Measurements from ENCODE around the gene ASB5.

Gene ASB5

GRCh38 chr4:176261018-176261417 is 8.0 kb downstream of the ASB5 start:
- Histone ChIP-seq H2AFZ (ENCODE audit: low read length, unreplicated experiment) (no peak overlapping the region), H3K4me3 (ENCODE audit: low read depth, low read length) (no peak overlapping the region), H3K27ac (ENCODE audit: low read depth, low read length) (no peak overlapping the region), H3K4me1 (ENCODE audit: control insufficient read depth, insufficient read depth, low read length, unreplicated experiment) (peaks cover 25% of the 10 kb centered on the region), H3K79me2 (ENCODE audit: control insufficient read depth, insufficient read depth, low read length, unreplicated experiment) (no peaks in the 10 kb centered on the region), H3K36me3 (ENCODE audit: insufficient read depth, low read length) (no peaks in the 10 kb centered on the region), H3K27me3 (ENCODE audit: insufficient read depth, low read length) (no peaks in the 10 kb centered on the region)

GRCh38 chr4:176259330-176260090 is 9.5 kb downstream of the ASB5 start:
- Histone ChIP-seq H3K36me3 (ENCODE audit: insufficient read depth, low read length) (no peaks in the 10 kb centered on the region), H3K27ac (ENCODE audit: low read depth, low read length) (peak overlapping the region; percentile 39), H3K4me1 (ENCODE audit: control insufficient read depth, insufficient read depth, low read length, unreplicated experiment) (peaks cover 25% of the 10 kb centered on the region), H3K27me3 (ENCODE audit: insufficient read depth, low read length) (no peaks in the 10 kb centered on the region), H3K4me3 (ENCODE audit: low read depth, low read length) (no peak overlapping the region), H2AFZ (ENCODE audit: low read length, unreplicated experiment) (peak overlapping the region; percentile 6), H3K79me2 (ENCODE audit: control insufficient read depth, insufficient read depth, low read length, unreplicated experiment) (no peaks in the 10 kb centered on the region)

- no peak overlapping the region for H3K27ac ChIP-seq (ENCODE audit: low read depth, low read length)
- H3K4me3 ChIP-seq (ENCODE audit: low read depth, low read length): no peak overlapping the region
- H3K36me3 ChIP-seq (ENCODE audit: insufficient read depth, low read length): no peaks in the 10 kb centered on the region
- H3K4me1 ChIP-seq (ENCODE audit: control insufficient read depth, insufficient read depth, low read length, unreplicated experiment): peaks cover 25% of the 10 kb centered on the region
- no peaks in the 10 kb centered on the region for H3K79me2 ChIP-seq (ENCODE audit: control insufficient read depth, insufficient read depth, low read length, unreplicated experiment)
- H3K27me3 ChIP-seq (ENCODE audit: insufficient read depth, low read length): no peaks in the 10 kb centered on the region
- no peak overlapping the region for H2AFZ ChIP-seq (ENCODE audit: low read length, unreplicated experiment)
Measured at GRCh38 chr4:176258135-176258534, 10.9 kb downstream of the ASB5 start.

GRCh38 chr4:176256921-176257320 is 12.1 kb downstream of the ASB5 start:
- Histone ChIP-seq H3K4me1 (ENCODE audit: control insufficient read depth, insufficient read depth, low read length, unreplicated experiment) (peaks cover 25% of the 10 kb centered on the region), H3K27me3 (ENCODE audit: insufficient read depth, low read length) (no peaks in the 10 kb centered on the region), H3K79me2 (ENCODE audit: control insufficient read depth, insufficient read depth, low read length, unreplicated experiment) (no peaks in the 10 kb centered on the region), H3K27ac (ENCODE audit: low read depth, low read length) (no peak overlapping the region), H2AFZ (ENCODE audit: low read length, unreplicated experiment) (peak overlapping the region; percentile 61), H3K4me3 (ENCODE audit: low read depth, low read length) (no peak overlapping the region), H3K36me3 (ENCODE audit: insufficient read depth, low read length) (no peaks in the 10 kb centered on the region)

GRCh38 chr4:176242764-176243347 is 26.2 kb downstream of the ASB5 start:
- no peaks in the 10 kb centered on the region for H3K79me2 ChIP-seq (ENCODE audit: control insufficient read depth, insufficient read depth, low read length, unreplicated experiment)
- no peak overlapping the region for H3K27ac ChIP-seq (ENCODE audit: low read depth, low read length)
- no peak overlapping the region for H2AFZ ChIP-seq (ENCODE audit: low read length, unreplicated experiment)
- peaks cover 9% of the 10 kb centered on the region for H3K4me1 ChIP-seq (ENCODE audit: control insufficient read depth, insufficient read depth, low read length, unreplicated experiment)
- H3K36me3 ChIP-seq (ENCODE audit: insufficient read depth, low read length): no peaks in the 10 kb centered on the region
- H3K27me3 ChIP-seq (ENCODE audit: insufficient read depth, low read length): no peaks in the 10 kb centered on the region
- H3K4me3 ChIP-seq (ENCODE audit: low read depth, low read length): no peak overlapping the region

GRCh38 chr4:176241703-176242102 is 27.3 kb downstream of the ASB5 start:
- Histone ChIP-seq H3K36me3 (ENCODE audit: insufficient read depth, low read length) (no peaks in the 10 kb centered on the region), H3K79me2 (ENCODE audit: control insufficient read depth, insufficient read depth, low read length, unreplicated experiment) (no peaks in the 10 kb centered on the region), H2AFZ (ENCODE audit: low read length, unreplicated experiment) (no peak overlapping the region), H3K4me1 (ENCODE audit: control insufficient read depth, insufficient read depth, low read length, unreplicated experiment) (peaks cover 13% of the 10 kb centered on the region), H3K27me3 (ENCODE audit: insufficient read depth, low read length) (no peaks in the 10 kb centered on the region), H3K4me3 (ENCODE audit: low read depth, low read length) (no peak overlapping the region), H3K27ac (ENCODE audit: low read depth, low read length) (no peak overlapping the region)

GRCh38 chr4:176238826-176239225 is 30.2 kb downstream of the ASB5 start:
- H3K36me3 ChIP-seq (ENCODE audit: insufficient read depth, low read length): no peaks in the 10 kb centered on the region
- H3K79me2 ChIP-seq (ENCODE audit: control insufficient read depth, insufficient read depth, low read length, unreplicated experiment): no peaks in the 10 kb centered on the region
- H3K4me3 ChIP-seq (ENCODE audit: low read depth, low read length): peak overlapping the region; percentile 6; the same call in 1 of the 2 replicates
- H3K4me1 ChIP-seq (ENCODE audit: control insufficient read depth, insufficient read depth, low read length, unreplicated experiment): peaks cover 13% of the 10 kb centered on the region
- H2AFZ ChIP-seq (ENCODE audit: low read length, unreplicated experiment): peak overlapping the region; percentile 45
- H3K27ac ChIP-seq (ENCODE audit: low read depth, low read length): peak overlapping the region; percentile 70
- no peaks in the 10 kb centered on the region for H3K27me3 ChIP-seq (ENCODE audit: insufficient read depth, low read length)

- H3K4me3 ChIP-seq (ENCODE audit: low read depth, low read length): peak overlapping the region; percentile 6; the same call in 1 of the 2 replicates
- peak overlapping the region; percentile 70 for H3K27ac ChIP-seq (ENCODE audit: low read depth, low read length)
- peaks cover 13% of the 10 kb centered on the region for H3K4me1 ChIP-seq (ENCODE audit: control insufficient read depth, insufficient read depth, low read length, unreplicated experiment)
- H2AFZ ChIP-seq (ENCODE audit: low read length, unreplicated experiment): peak overlapping the region; percentile 16
- H3K36me3 ChIP-seq (ENCODE audit: insufficient read depth, low read length): no peaks in the 10 kb centered on the region
- H3K79me2 ChIP-seq (ENCODE audit: control insufficient read depth, insufficient read depth, low read length, unreplicated experiment): no peaks in the 10 kb centered on the region
- no peaks in the 10 kb centered on the region for H3K27me3 ChIP-seq (ENCODE audit: insufficient read depth, low read length)
Measured at GRCh38 chr4:176238157-176238610, 30.8 kb downstream of the ASB5 start.

- H3K27ac ChIP-seq (ENCODE audit: low read depth, low read length): no peak overlapping the region
- no peak overlapping the region for H3K4me3 ChIP-seq (ENCODE audit: low read depth, low read length)
- no peaks in the 10 kb centered on the region for H3K36me3 ChIP-seq (ENCODE audit: insufficient read depth, low read length)
- no peaks in the 10 kb centered on the region for H3K79me2 ChIP-seq (ENCODE audit: control insufficient read depth, insufficient read depth, low read length, unreplicated experiment)
- H3K4me1 ChIP-seq (ENCODE audit: control insufficient read depth, insufficient read depth, low read length, unreplicated experiment): peaks cover 13% of the 10 kb centered on the region
- no peaks in the 10 kb centered on the region for H3K27me3 ChIP-seq (ENCODE audit: insufficient read depth, low read length)
- H2AFZ ChIP-seq (ENCODE audit: low read length, unreplicated experiment): no peak overlapping the region
Measured at GRCh38 chr4:176236946-176237345, 32.1 kb downstream of the ASB5 start.

GRCh38 chr4:176230836-176231235 is 38.2 kb downstream of the ASB5 start:
- Histone ChIP-seq H3K36me3 (ENCODE audit: insufficient read depth, low read length) (no peaks in the 10 kb centered on the region), H2AFZ (ENCODE audit: low read length, unreplicated experiment) (no peak overlapping the region), H3K4me3 (ENCODE audit: low read depth, low read length) (no peak overlapping the region), H3K27ac (ENCODE audit: low read depth, low read length) (no peak overlapping the region), H3K27me3 (ENCODE audit: insufficient read depth, low read length) (no peaks in the 10 kb centered on the region), H3K79me2 (ENCODE audit: control insufficient read depth, insufficient read depth, low read length, unreplicated experiment) (no peaks in the 10 kb centered on the region), H3K4me1 (ENCODE audit: control insufficient read depth, insufficient read depth, low read length, unreplicated experiment) (no peaks in the 10 kb centered on the region)

GRCh38 chr4:176229645-176230044 is 39.4 kb downstream of the ASB5 start:
- H2AFZ ChIP-seq (ENCODE audit: low read length, unreplicated experiment): no peak overlapping the region
- H3K79me2 ChIP-seq (ENCODE audit: control insufficient read depth, insufficient read depth, low read length, unreplicated experiment): no peaks in the 10 kb centered on the region

More at GRCh38 chr4:176229645-176230044, 39.4 kb downstream of the ASB5 start:
- Histone ChIP-seq H3K4me1 (ENCODE audit: control insufficient read depth, insufficient read depth, low read length, unreplicated experiment) (no peaks in the 10 kb centered on the region), H3K4me3 (ENCODE audit: low read depth, low read length) (no peak overlapping the region), H3K36me3 (ENCODE audit: insufficient read depth, low read length) (no peaks in the 10 kb centered on the region), H3K27me3 (ENCODE audit: insufficient read depth, low read length) (no peaks in the 10 kb centered on the region), H3K27ac (ENCODE audit: low read depth, low read length) (no peak overlapping the region)

Measured in ACC112 (cell line).